ENCODE data around the gene UNK.
"Not testable (repeated sequence)": the region's sequence is repeated elsewhere in the genome, so short reads cannot be mapped to it uniquely, and the experiment has no call there.

The UNK gene

DNA sequence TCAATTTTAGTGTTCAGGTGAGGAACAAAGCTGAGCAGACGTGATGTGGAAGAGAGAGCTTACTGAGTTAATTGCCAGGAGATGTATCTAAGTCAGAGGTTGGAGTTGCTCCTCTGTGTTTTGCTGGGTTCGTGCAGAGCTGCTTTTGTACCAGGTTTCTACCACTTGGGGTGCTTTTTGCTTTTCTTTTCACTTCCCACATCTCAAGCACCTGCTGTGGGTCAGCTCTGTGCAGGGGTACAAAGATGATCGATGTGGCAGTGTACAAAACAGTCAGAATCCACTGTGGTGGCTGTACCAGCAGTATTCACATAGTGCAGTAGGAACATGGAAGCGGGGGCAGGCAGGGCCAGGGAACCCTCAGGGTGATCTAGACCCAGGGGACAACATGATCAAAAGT is 14.8 kb downstream of the UNK start:
- Histone ChIP-seq H3K4me3 (ENCODE audit: low read length in 2 of 2) (no peak overlapping the region), H3K27ac (ENCODE audit: low read depth in 2 of 2, low read length in 2 of 2) (no peak overlapping the region), H3K9me3 (ENCODE audit: control insufficient read depth in 2 of 2, low read length in 2 of 2) (no peaks in the 10 kb centered on the region), H3K9ac (ENCODE audit: low read depth in 1 of 2, low read length in 2 of 2) (no peak overlapping the region), H3K4me1 (ENCODE audit: control insufficient read depth in 2 of 2, insufficient read depth in 2 of 2, low read length in 2 of 2) (no peaks in the 10 kb centered on the region), H3K27me3 (ENCODE audit: control insufficient read depth in 2 of 2, insufficient read depth in 2 of 2, low read length in 2 of 2) (no peaks in the 10 kb centered on the region), H3K36me3 (ENCODE audit: control insufficient read depth in 2 of 2, insufficient read depth in 2 of 2, low read length in 2 of 2) (peaks cover 12 to 25% of the 10 kb centered on the region in 2 donors)

GRCh38 chr17:75803883-75804282 is 19.3 kb downstream of the UNK start:
- Histone ChIP-seq H3K4me3 (ENCODE audit: low read length in 2 of 2) (no peak overlapping the region), H3K4me1 (ENCODE audit: control insufficient read depth in 2 of 2, insufficient read depth in 2 of 2, low read length in 2 of 2) (no peaks in the 10 kb centered on the region), H3K9ac (ENCODE audit: low read depth in 1 of 2, low read length in 2 of 2) (no peak overlapping the region), H3K27me3 (ENCODE audit: control insufficient read depth in 2 of 2, insufficient read depth in 2 of 2, low read length in 2 of 2) (no peaks in the 10 kb centered on the region), H3K36me3 (ENCODE audit: control insufficient read depth in 2 of 2, insufficient read depth in 2 of 2, low read length in 2 of 2) (peaks cover 6 to 12% of the 10 kb centered on the region in 2 donors), H3K27ac (ENCODE audit: low read depth in 2 of 2, low read length in 2 of 2) (no peak overlapping the region), H3K9me3 (ENCODE audit: control insufficient read depth in 2 of 2, low read length in 2 of 2) (no peaks in the 10 kb centered on the region)

GRCh38 chr17:75806822-75807500 is 22.4 kb downstream of the UNK start:
- no peaks in the 10 kb centered on the region for H3K27me3 ChIP-seq (ENCODE audit: control insufficient read depth in 2 of 2, insufficient read depth in 2 of 2, low read length in 2 of 2)
- H3K9ac ChIP-seq (ENCODE audit: low read depth in 1 of 2, low read length in 2 of 2), result no peak overlapping the region
- H3K4me1 ChIP-seq (ENCODE audit: control insufficient read depth in 2 of 2, insufficient read depth in 2 of 2, low read length in 2 of 2), result peaks cover 2 to 4% of the 10 kb centered on the region in 2 donors
- no peak overlapping the region for H3K27ac ChIP-seq (ENCODE audit: low read depth in 2 of 2, low read length in 2 of 2)
- no peaks in the 10 kb centered on the region for H3K9me3 ChIP-seq (ENCODE audit: control insufficient read depth in 2 of 2, low read length in 2 of 2)
- H3K4me3 ChIP-seq (ENCODE audit: low read length in 2 of 2), result no peak overlapping the region
- peaks cover 6 to 14% of the 10 kb centered on the region in 2 donors for H3K36me3 ChIP-seq (ENCODE audit: control insufficient read depth in 2 of 2, insufficient read depth in 2 of 2, low read length in 2 of 2)

GRCh38 chr17:75807861-75808260 is 23.3 kb downstream of the UNK start:
- Histone ChIP-seq H3K36me3 (ENCODE audit: control insufficient read depth in 2 of 2, insufficient read depth in 2 of 2, low read length in 2 of 2) (peaks cover 15 to 20% of the 10 kb centered on the region in 2 donors), H3K27me3 (ENCODE audit: control insufficient read depth in 2 of 2, insufficient read depth in 2 of 2, low read length in 2 of 2) (no peaks in the 10 kb centered on the region), H3K9ac (ENCODE audit: low read depth in 1 of 2, low read length in 2 of 2) (no peak overlapping the region), H3K4me3 (ENCODE audit: low read length in 2 of 2) (no peak overlapping the region), H3K9me3 (ENCODE audit: control insufficient read depth in 2 of 2, low read length in 2 of 2) (no peaks in the 10 kb centered on the region), H3K27ac (ENCODE audit: low read depth in 2 of 2, low read length in 2 of 2) (no peak overlapping the region), H3K4me1 (ENCODE audit: control insufficient read depth in 2 of 2, insufficient read depth in 2 of 2, low read length in 2 of 2) (peaks cover 2 to 4% of the 10 kb centered on the region in 2 donors)

- Histone ChIP-seq H3K27me3 (ENCODE audit: control insufficient read depth in 2 of 2, insufficient read depth in 2 of 2, low read length in 2 of 2) (no peaks in the 10 kb centered on the region), H3K9me3 (ENCODE audit: control insufficient read depth in 2 of 2, low read length in 2 of 2) (no peaks in the 10 kb centered on the region), H3K4me1 (ENCODE audit: control insufficient read depth in 2 of 2, insufficient read depth in 2 of 2, low read length in 2 of 2) (peaks cover 2 to 4% of the 10 kb centered on the region in 2 donors), H3K36me3 (ENCODE audit: control insufficient read depth in 2 of 2, insufficient read depth in 2 of 2, low read length in 2 of 2) (peaks cover 22 to 25% of the 10 kb centered on the region in 2 donors), H3K27ac (ENCODE audit: low read depth in 2 of 2, low read length in 2 of 2) (no peak overlapping the region), H3K9ac (ENCODE audit: low read depth in 1 of 2, low read length in 2 of 2) (no peak overlapping the region), H3K4me3 (ENCODE audit: low read length in 2 of 2) (no peak overlapping the region)
These were observed 23.9 kb downstream of the UNK start for GRCh38 chr17:75808549-75808904.

DNA sequence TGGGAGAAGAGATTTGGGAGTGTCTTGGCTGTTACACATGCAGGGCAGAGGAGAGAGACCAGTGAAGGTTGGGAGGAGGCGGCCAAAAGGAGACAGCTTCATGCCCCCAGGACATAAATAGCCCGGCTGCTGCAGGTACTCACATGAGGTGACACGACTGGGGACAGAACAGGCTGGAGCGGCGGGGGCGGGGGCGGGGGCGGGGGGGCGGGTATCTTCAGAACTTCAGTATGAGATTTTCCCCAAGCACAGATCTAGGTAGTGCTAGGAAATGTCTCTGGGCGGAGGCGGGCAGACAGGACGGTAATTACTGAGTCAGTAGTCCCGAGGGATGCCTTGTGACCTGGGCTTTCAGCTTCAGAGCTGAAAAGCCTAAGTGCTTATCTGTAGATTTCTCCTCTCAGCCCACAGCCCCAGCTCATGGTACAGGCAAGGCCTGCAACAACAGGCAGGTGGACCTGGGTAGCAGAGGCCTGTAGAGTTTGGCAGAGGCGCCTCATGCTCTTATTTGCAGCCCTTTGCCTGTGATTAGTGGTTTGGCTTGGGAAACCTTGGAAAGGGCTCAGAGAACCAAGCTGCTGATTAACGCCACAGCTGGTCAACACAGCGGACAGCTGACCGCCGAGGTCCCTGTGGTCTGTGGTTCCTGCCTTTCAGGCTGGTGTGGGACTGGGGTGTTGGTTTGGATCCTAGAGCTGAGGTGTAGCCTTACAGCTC is 24.5 kb downstream of the UNK start:
- no peak overlapping the region for H3K9ac ChIP-seq (ENCODE audit: low read depth in 1 of 2, low read length in 2 of 2)
- H3K36me3 ChIP-seq (ENCODE audit: control insufficient read depth in 2 of 2, insufficient read depth in 2 of 2, low read length in 2 of 2), result peaks cover 27 to 31% of the 10 kb centered on the region in 2 donors
- no peak overlapping the region for H3K27ac ChIP-seq (ENCODE audit: low read depth in 2 of 2, low read length in 2 of 2)
- H3K9me3 ChIP-seq (ENCODE audit: control insufficient read depth in 2 of 2, low read length in 2 of 2), result no peaks in the 10 kb centered on the region
- H3K4me3 ChIP-seq (ENCODE audit: low read length in 2 of 2), result no peak overlapping the region
- no peaks in the 10 kb centered on the region for H3K27me3 ChIP-seq (ENCODE audit: control insufficient read depth in 2 of 2, insufficient read depth in 2 of 2, low read length in 2 of 2)
- peaks cover 2 to 4% of the 10 kb centered on the region in 2 donors for H3K4me1 ChIP-seq (ENCODE audit: control insufficient read depth in 2 of 2, insufficient read depth in 2 of 2, low read length in 2 of 2)

DNA sequence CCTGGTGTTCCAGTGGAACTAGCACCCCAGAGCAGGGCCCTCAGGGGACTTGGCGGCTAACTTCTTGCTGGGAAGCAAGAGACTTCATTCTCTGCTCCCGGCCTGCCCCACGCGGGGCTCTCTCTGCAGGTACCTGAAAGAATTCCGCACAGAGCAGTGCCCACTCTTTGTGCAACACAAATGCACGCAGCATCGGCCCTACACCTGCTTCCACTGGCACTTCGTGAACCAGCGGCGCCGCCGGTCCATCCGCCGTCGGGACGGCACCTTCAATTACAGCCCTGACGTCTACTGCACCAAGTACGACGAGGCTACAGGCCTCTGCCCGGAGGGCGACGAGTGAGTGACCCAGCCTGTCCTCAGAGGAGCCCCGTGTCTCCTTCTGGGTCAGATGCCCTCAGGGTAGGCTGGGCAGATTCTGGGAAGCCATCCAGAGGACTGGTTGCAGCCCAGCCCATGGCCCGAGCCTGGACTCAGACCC is 25.1 kb downstream of the UNK start:
- no peaks in the 10 kb centered on the region for H3K9me3 ChIP-seq (ENCODE audit: control insufficient read depth in 2 of 2, low read length in 2 of 2)
- no peak overlapping the region for H3K27ac ChIP-seq (ENCODE audit: low read depth in 2 of 2, low read length in 2 of 2)
- H3K36me3 ChIP-seq (ENCODE audit: control insufficient read depth in 2 of 2, insufficient read depth in 2 of 2, low read length in 2 of 2), result peaks cover 27 to 36% of the 10 kb centered on the region in 2 donors
- peaks cover 2 to 4% of the 10 kb centered on the region in 2 donors for H3K4me1 ChIP-seq (ENCODE audit: control insufficient read depth in 2 of 2, insufficient read depth in 2 of 2, low read length in 2 of 2)
- H3K4me3 ChIP-seq (ENCODE audit: low read length in 2 of 2), result no peak overlapping the region
- no peak overlapping the region for H3K9ac ChIP-seq (ENCODE audit: low read depth in 1 of 2, low read length in 2 of 2)
- H3K27me3 ChIP-seq (ENCODE audit: control insufficient read depth in 2 of 2, insufficient read depth in 2 of 2, low read length in 2 of 2), result no peaks in the 10 kb centered on the region

DNA sequence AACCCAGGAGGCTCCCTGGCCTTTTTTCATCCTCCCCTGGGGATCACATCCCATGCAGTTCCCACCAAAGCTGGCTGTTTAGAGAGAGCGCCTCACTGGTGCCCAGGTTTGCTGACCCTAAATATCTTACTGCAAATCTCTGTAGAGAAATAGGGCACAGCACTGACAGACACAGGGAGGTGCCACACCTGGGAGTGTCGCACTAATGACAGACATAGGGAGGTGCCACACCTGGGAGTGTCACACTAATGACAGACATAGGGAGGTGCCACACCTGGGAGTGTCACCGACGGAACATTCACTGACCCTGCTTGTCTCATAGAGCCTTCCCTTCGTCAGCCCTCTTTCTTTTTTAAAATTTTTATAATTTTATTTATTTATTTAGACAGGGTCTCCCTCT is 25.6 kb downstream of the UNK start:
- Histone ChIP-seq H3K9ac (ENCODE audit: low read depth in 1 of 2, low read length in 2 of 2) (no peak overlapping the region), H3K36me3 (ENCODE audit: control insufficient read depth in 2 of 2, insufficient read depth in 2 of 2, low read length in 2 of 2) (peaks cover 31 to 41% of the 10 kb centered on the region in 2 donors), H3K4me3 (ENCODE audit: low read length in 2 of 2) (no peak overlapping the region), H3K9me3 (ENCODE audit: control insufficient read depth in 2 of 2, low read length in 2 of 2) (no peaks in the 10 kb centered on the region), H3K27ac (ENCODE audit: low read depth in 2 of 2, low read length in 2 of 2) (no peak overlapping the region), H3K4me1 (ENCODE audit: control insufficient read depth in 2 of 2, insufficient read depth in 2 of 2, low read length in 2 of 2) (peaks cover 2 to 4% of the 10 kb centered on the region in 2 donors), H3K27me3 (ENCODE audit: control insufficient read depth in 2 of 2, insufficient read depth in 2 of 2, low read length in 2 of 2) (no peaks in the 10 kb centered on the region)

GRCh38 chr17:75810756-75811155 is 26.1 kb downstream of the UNK start:
- H3K4me3 ChIP-seq (ENCODE audit: low read length in 2 of 2); H3K9me3 ChIP-seq (ENCODE audit: control insufficient read depth in 2 of 2, low read length in 2 of 2); H3K9ac ChIP-seq (ENCODE audit: low read depth in 1 of 2, low read length in 2 of 2); H3K27me3 ChIP-seq (ENCODE audit: control insufficient read depth in 2 of 2, insufficient read depth in 2 of 2, low read length in 2 of 2); H3K4me1 ChIP-seq (ENCODE audit: control insufficient read depth in 2 of 2, insufficient read depth in 2 of 2, low read length in 2 of 2); H3K27ac ChIP-seq (ENCODE audit: low read depth in 2 of 2, low read length in 2 of 2): not testable (repeated sequence)
- peaks cover 31 to 43% of the 10 kb centered on the region in 2 donors for H3K36me3 ChIP-seq (ENCODE audit: control insufficient read depth in 2 of 2, insufficient read depth in 2 of 2, low read length in 2 of 2)

DNA sequence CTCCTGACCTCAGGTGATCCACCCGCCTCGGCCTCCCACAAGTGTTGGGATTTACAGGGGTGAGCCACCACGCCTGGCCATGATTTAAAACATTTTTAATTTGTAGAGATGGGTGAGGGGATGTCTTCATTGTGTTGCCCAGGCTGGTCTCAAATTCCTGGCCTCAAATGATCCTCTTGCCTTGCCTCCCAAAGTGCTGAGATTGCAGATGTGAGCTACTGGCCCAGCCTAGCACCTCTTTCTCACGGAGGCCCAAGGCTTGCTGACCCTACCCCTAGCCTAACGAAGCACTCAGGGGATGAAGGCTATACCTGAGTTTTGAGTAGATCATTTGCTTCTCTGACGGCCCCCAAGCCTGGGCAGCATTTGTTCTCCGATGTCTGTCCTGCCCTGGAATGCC is 26.6 kb downstream of the UNK start:
- Histone ChIP-seq H3K9ac (ENCODE audit: low read depth in 1 of 2, low read length in 2 of 2) (no peak overlapping the region), H3K27ac (ENCODE audit: low read depth in 2 of 2, low read length in 2 of 2) (no peak overlapping the region), H3K9me3 (ENCODE audit: control insufficient read depth in 2 of 2, low read length in 2 of 2) (no peaks in the 10 kb centered on the region), H3K27me3 (ENCODE audit: control insufficient read depth in 2 of 2, insufficient read depth in 2 of 2, low read length in 2 of 2) (no peaks in the 10 kb centered on the region), H3K36me3 (ENCODE audit: control insufficient read depth in 2 of 2, insufficient read depth in 2 of 2, low read length in 2 of 2) (peaks cover 31 to 44% of the 10 kb centered on the region in 2 donors), H3K4me3 (ENCODE audit: low read length in 2 of 2) (no peak overlapping the region), H3K4me1 (ENCODE audit: control insufficient read depth in 2 of 2, insufficient read depth in 2 of 2, low read length in 2 of 2) (peaks cover 2 to 4% of the 10 kb centered on the region in 2 donors)
